Vagina (tissue), 2 donors: ENCODE results near the gene GNAO1. TPM values are rescaled to one million over a fixed set of nuclear protein-coding genes. Genes with fewer than 3 reads are reported as not detected.
A peak's percentile ranks its signal among the peaks of the same experiment; 100 is the strongest.

Experiments
- DNase-seq, 2 donors: peaks; one replicate each; pipeline ENCODE4 v3.0.0-alpha.2; 2017; ENCODE audit errors: extremely low spot score in 2 of 2
- H3K27ac ChIP-seq: fragments of 200-600 bp; sonication (generic); one replicate; pipeline ENCODE4 v1.5.1; 2019
- H3K27me3 ChIP-seq: fragments of 200-600 bp; sonication (generic); one replicate; pipeline ENCODE4 v1.5.1; 2019
- H3K36me3 ChIP-seq, 2 donors: fragments of 200-600 bp; sonication (generic); one replicate each; pipeline ENCODE4 v1.5.1; 2017 to 2019
- H3K4me1 ChIP-seq: fragments of 200-600 bp; sonication (generic); one replicate; pipeline ENCODE4 v1.5.1; 2019
- H3K4me3 ChIP-seq, 2 donors: fragments of 200-600 bp; sonication (generic); 1 replicate in 1 of 2; 2 replicates in 1 of 2; pipeline ENCODE4 v1.5.1; 2016 to 2019
- H3K9me3 ChIP-seq: fragments of 200-600 bp; sonication (generic); one replicate; pipeline ENCODE4 v1.5.1; 2019
- POLR2A ChIP-seq, 2 donors: fragments of 450-650 bp; IDR thresholded peaks; one replicate each; pipeline ENCODE4 v1.6.1; 2017; ENCODE audit warnings: antibody characterized with exemption in 2 of 2, mild to moderate bottlenecking in 2 of 2, moderate library complexity in 2 of 2
- POLR2AphosphoS5 ChIP-seq, 2 donors: sonication (generic); formaldehyde crosslinking; IDR thresholded peaks; one replicate each; pipeline ENCODE4 v1.9.0; 2017; ENCODE audit warnings: antibody characterized with exemption in 2 of 2, mild to moderate bottlenecking in 2 of 2, low read depth in 1 of 2; ENCODE audit not compliant: insufficient read depth in 1 of 2
- intact Hi-C: fragments of 100-400 bp; cut with DNase I; formaldehyde crosslinking; loops from one replicate; pipeline ENCODE4 v1.15.1; 2023
- total RNA-seq: library from RNA; depleted of rRNA; stranded (reverse); fragments of >200 nt; gene quantifications from one replicate; pipeline ENCODE4 v1.2.3, GENCODE V29; 2016
- TF ChIP-seq, protein P1 (sequence below), 3 experiments: fragments of 450-650 bp in 2 of 3; fragments of 200-600 bp in 1 of 3; sonication (generic) in 1 of 3; IDR thresholded peaks; one replicate each; pipeline ENCODE4 v1.5.1; 2017 to 2019; ENCODE audit warnings: antibody characterized with exemption in 3 of 3, mild to moderate bottlenecking in 2 of 3, moderate library complexity in 2 of 3

Gene GNAO1
- total RNA-seq, 1 donor from 2014 or later = 16.2 TPM

DNA sequence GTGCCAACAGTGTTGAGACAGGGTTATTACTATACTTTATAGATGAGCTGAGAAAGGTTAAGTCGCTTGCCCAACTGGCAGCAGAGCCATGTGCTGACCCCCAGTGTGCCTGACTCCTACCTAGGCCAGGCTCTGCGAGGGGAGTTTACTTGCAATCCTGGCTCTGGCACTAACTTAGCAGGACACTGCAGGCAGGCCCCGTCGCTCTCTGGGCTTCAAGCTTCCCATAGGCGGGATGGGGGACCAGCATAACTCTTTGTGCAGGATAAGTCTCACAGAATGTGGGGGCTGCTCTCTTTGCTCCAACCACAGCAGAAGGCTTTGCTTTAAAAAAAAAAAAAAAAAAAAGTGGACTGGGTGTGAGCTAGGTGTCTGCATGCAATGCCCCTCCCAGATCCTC is 102.7 kb downstream of the GNAO1 start:
- intact Hi-C loops = no loop called here
- no peak for DNase-seq
- Histone ChIP-seq H3K4me1 (peaks cover 22% of the 10 kb centered on the region), H3K27ac (no peak overlapping the region), H3K4me3 (no peak overlapping the region), H3K27me3 (no peaks in the 10 kb centered on the region), H3K36me3 (no peaks in the 10 kb centered on the region), H3K9me3 (no peaks in the 10 kb centered on the region)
- TF ChIP-seq POLR2AphosphoS5 (IDR thresholded peaks at IDR 0.05; ENCODE audit: insufficient read depth in 1 of 2, low read depth in 1 of 2) = no peak
- TF ChIP-seq, protein P1, sequence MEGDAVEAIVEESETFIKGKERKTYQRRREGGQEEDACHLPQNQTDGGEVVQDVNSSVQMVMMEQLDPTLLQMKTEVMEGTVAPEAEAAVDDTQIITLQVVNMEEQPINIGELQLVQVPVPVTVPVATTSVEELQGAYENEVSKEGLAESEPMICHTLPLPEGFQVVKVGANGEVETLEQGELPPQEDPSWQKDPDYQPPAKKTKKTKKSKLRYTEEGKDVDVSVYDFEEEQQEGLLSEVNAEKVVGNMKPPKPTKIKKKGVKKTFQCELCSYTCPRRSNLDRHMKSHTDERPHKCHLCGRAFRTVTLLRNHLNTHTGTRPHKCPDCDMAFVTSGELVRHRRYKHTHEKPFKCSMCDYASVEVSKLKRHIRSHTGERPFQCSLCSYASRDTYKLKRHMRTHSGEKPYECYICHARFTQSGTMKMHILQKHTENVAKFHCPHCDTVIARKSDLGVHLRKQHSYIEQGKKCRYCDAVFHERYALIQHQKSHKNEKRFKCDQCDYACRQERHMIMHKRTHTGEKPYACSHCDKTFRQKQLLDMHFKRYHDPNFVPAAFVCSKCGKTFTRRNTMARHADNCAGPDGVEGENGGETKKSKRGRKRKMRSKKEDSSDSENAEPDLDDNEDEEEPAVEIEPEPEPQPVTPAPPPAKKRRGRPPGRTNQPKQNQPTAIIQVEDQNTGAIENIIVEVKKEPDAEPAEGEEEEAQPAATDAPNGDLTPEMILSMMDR (IDR thresholded peaks at IDR 0.05) = no peak

DNA sequence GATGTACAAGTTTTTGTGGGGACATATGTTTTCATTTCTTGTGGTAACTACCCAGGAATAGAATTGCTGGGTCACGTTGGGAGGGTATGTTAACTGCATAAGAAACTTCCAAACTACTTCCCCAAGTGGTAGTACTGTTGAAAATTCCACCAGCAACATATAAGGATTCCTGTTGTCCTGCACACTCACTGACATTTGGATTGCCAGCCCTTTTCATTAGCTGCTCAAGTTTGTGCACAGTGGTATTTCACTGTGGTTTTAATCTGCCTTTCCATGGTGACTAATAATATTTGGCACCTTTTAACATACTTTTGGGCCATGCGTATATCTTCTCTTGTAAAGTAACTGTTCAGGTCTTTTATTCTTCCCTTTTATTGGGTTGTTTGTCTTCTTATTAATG is 103.3 kb downstream of the GNAO1 start:
- intact Hi-C loops = no loop called here
- no peak overlapping the region for H3K27ac ChIP-seq
- no peak overlapping the region for H3K4me3 ChIP-seq
- H3K9me3 ChIP-seq = no peaks in the 10 kb centered on the region
- H3K36me3 ChIP-seq = no peaks in the 10 kb centered on the region
- H3K27me3 ChIP-seq = no peaks in the 10 kb centered on the region
- peak in 1 of 2 donors; percentile 23 for TF ChIP-seq POLR2AphosphoS5 (IDR thresholded peaks at IDR 0.05; ENCODE audit: insufficient read depth in 1 of 2, low read depth in 1 of 2)
- TF ChIP-seq, protein P1 (IDR thresholded peaks at IDR 0.05) = no peak
- no peak for TF ChIP-seq POLR2A (IDR thresholded peaks at IDR 0.05)
- DNase-seq = no peak
- H3K4me1 ChIP-seq = peaks cover 28% of the 10 kb centered on the region

DNA sequence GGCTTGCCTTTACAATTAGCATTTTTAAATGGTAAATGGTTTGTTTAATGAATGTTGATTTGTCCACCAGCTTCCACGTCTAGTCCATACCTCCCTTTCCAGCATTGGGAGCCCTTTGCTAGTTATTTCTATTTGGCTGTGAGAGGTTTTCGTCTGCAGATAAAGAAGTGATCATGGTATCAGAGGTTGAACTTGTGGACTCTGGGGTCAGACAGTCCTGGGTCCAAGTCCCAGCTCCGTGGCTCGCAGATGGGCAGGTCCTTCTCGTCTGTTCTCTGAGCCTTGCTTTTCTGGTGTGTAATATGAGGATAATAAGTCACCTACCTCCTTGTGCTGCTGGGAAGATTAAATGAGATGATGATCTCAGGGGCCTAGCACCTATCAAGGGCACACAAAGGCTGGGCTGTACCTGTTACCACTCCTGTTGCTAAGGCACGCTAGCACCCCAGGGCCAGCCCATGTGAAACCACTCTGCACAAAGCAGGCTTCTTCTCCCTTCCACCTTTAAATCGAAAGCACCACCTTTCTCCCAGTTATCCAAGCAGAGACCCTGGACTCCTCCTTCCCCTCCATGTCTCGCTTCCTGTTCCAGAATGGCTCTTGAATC is 103.9 kb downstream of the GNAO1 start:
- Histone ChIP-seq H3K4me1 (peaks cover 30% of the 10 kb centered on the region), H3K9me3 (no peaks in the 10 kb centered on the region), H3K27ac (no peak overlapping the region), H3K27me3 (no peaks in the 10 kb centered on the region), H3K36me3 (no peaks in the 10 kb centered on the region), H3K4me3 (no peak overlapping the region)
- intact Hi-C loops = no loop called here
- no peak for DNase-seq
- TF ChIP-seq POLR2AphosphoS5 (IDR thresholded peaks at IDR 0.05; ENCODE audit: insufficient read depth in 1 of 2, low read depth in 1 of 2) = no peak
- TF ChIP-seq POLR2A (IDR thresholded peaks at IDR 0.05) = no peak
- TF ChIP-seq, protein P1 (IDR thresholded peaks at IDR 0.05) = no peak

DNA sequence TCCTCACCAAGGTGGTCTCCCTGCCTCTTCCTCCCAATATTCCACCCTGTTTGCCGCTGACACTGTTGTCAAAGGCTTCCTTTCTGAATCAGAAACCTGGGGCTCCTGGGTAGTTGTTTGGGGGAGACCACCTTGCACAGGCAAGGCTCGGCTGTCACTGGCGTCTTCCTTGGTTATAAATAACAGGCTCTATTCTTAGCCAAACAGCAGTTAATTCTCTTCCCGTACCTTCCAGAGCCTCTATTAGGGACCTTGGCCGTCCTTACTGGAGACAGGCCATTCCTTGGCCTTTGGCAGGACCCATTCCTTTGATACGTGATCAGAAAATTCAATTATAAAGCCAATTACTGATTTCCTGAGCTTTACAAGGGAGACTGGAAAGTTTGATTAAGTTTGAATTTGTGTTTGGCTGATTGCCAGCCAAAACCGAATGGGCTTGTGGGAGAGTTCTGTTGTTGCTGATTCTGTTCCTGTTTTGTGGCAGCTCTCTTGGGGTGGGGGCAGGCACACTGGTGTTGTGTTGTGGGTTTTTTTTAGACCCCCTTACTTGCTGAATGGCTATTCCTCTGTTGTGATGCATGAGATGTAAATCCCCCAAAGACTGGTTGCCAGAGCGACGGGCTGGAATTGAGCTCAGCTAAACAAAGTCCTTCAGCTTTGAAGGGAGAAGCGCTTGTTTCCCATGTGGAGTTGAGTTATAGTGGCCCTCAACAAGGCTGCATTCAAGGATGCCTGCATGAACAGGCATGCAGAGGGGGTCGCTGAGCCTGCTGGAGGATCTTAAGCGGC is 104.6 kb downstream of the GNAO1 start:
- no peak for DNase-seq
- peaks cover 30% of the 10 kb centered on the region for H3K4me1 ChIP-seq
- TF ChIP-seq POLR2AphosphoS5 (IDR thresholded peaks at IDR 0.05; ENCODE audit: insufficient read depth in 1 of 2, low read depth in 1 of 2) (no peak), POLR2A (IDR thresholded peaks at IDR 0.05) (no peak)
- TF ChIP-seq, protein P1 (IDR thresholded peaks at IDR 0.05) = no peak
- no peak overlapping the region for H3K4me3 ChIP-seq
- intact Hi-C loops = no loop called here
- H3K36me3 ChIP-seq = no peaks in the 10 kb centered on the region
- H3K27me3 ChIP-seq = no peaks in the 10 kb centered on the region
- no peaks in the 10 kb centered on the region for H3K9me3 ChIP-seq
- H3K27ac ChIP-seq = no peak overlapping the region

DNA sequence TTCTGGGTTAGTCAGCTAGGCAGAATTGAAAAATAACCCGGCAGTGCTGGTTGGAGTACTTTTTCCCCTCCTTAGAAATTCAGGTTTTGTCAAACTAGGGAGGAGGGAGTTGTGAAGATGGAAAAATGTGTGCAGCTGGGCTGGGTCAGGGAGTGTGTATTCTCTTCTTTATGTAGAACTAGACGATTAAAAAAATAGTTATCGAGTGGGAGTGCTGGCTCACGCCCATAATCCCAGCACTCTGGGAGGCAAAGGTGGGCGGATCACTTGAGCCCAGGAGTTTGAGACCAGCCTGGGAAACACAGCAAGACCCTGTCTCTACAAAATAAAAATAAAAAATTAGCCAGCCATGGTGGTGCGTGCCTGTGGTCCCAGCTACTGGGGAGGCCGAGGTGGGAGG is 106.4 kb downstream of the GNAO1 start:
- H3K36me3 ChIP-seq = no peaks in the 10 kb centered on the region
- TF ChIP-seq POLR2A (IDR thresholded peaks at IDR 0.05) (no peak), POLR2AphosphoS5 (IDR thresholded peaks at IDR 0.05; ENCODE audit: insufficient read depth in 1 of 2, low read depth in 1 of 2) (no peak)
- TF ChIP-seq, protein P1 (IDR thresholded peaks at IDR 0.05) = no peak
- no peaks in the 10 kb centered on the region for H3K27me3 ChIP-seq
- H3K4me3 ChIP-seq = no peak overlapping the region
- peaks cover 30% of the 10 kb centered on the region for H3K4me1 ChIP-seq
- intact Hi-C loops = no loop called here
- H3K9me3 ChIP-seq = no peaks in the 10 kb centered on the region
- no peak overlapping the region for H3K27ac ChIP-seq
- DNase-seq = no peak
